HG02610 (cell line): ENCODE data around the gene IMPA2.
"Not testable (repeated sequence)": the region's sequence is repeated elsewhere in the genome, so short reads cannot be mapped to it uniquely, and the experiment has no call there.

ENCODE experiments used
- ATAC-seq: cut with Tn5 transposase; IDR thresholded peaks from one replicate; pipeline ENCODE4 v1.9.1; 2021; ENCODE audit warnings: mild to moderate bottlenecking, moderate library complexity; ENCODE audit not compliant: unreplicated experiment

The IMPA2 gene

GRCh38 chr18:11981192-11981542, at the start of gene IMPA2:
IMPA2 (plus strand) TSS chr18:11981507; CDS start chr18:11981670, 163 bp downstream.
- ATAC-seq: no peak

GRCh38 chr18:11932393-11932792, 48.9 kb upstream of the IMPA2 start:
- ATAC-seq: no peak

- ATAC-seq: no peak
Observed at GRCh38 chr18:11937874-11938478, 43.3 kb upstream of the IMPA2 start.

- ATAC-seq: no peak
Observed at GRCh38 chr18:11940956-11941355, 40.4 kb upstream of the IMPA2 start.

GRCh38 chr18:11943551-11943950, 37.8 kb upstream of the IMPA2 start:
- ATAC-seq: no peak

- ATAC-seq: no peak
Observed at GRCh38 chr18:11944252-11944651, 37.1 kb upstream of the IMPA2 start.

GRCh38 chr18:11944786-11945185, 36.5 kb upstream of the IMPA2 start:
- ATAC-seq: no peak

- ATAC-seq: not testable (repeated sequence)
Observed at GRCh38 chr18:11945834-11946659, 35.3 kb upstream of the IMPA2 start.

GRCh38 chr18:11946756-11947155, 34.6 kb upstream of the IMPA2 start:
- ATAC-seq: no peak

GRCh38 chr18:11947214-11948191, 33.8 kb upstream of the IMPA2 start:
- peak; percentile 94 for ATAC-seq

- no peak for ATAC-seq
Observed at GRCh38 chr18:11948852-11949523, 32.3 kb upstream of the IMPA2 start.

GRCh38 chr18:11950824-11951223, 30.5 kb upstream of the IMPA2 start:
- ATAC-seq: no peak

- no peak for ATAC-seq
Observed at GRCh38 chr18:11951390-11951851, 29.9 kb upstream of the IMPA2 start.

- no peak for ATAC-seq
Observed at GRCh38 chr18:11953113-11953512, 28.2 kb upstream of the IMPA2 start.

- ATAC-seq: no peak
Observed at GRCh38 chr18:11955239-11956029, 25.9 kb upstream of the IMPA2 start.

GRCh38 chr18:11956371-11957308, 24.7 kb upstream of the IMPA2 start:
- ATAC-seq: no peak

- ATAC-seq: no peak
Observed at GRCh38 chr18:11957636-11958035, 23.7 kb upstream of the IMPA2 start.

- not testable (repeated sequence) for ATAC-seq
Observed at GRCh38 chr18:11959651-11960050, 21.7 kb upstream of the IMPA2 start.
